Left ventricle myocardium superior (tissue), 1 donor: Measurements from ENCODE around the gene HDAC11. TPM values are rescaled to one million over a fixed set of nuclear protein-coding genes. Genes with fewer than 3 reads are reported as not detected.

Experiments used
- ATAC-seq: fragments of 200-7000 bp; cut with Tn5 transposase; one replicate; pipeline ENCODE4 v1.9.1; 2020; ENCODE audit warnings: mild to moderate bottlenecking, moderate library complexity
- DNase-seq: peaks from one replicate; pipeline ENCODE4 v3.0.0-alpha.2; 2020
- intact Hi-C: fragments of 100-400 bp; cut with micrococcal nuclease; formaldehyde crosslinking; loops from one replicate; pipeline ENCODE4 v1.11.0; 2022
- total RNA-seq: library from RNA; stranded (reverse); fragmentation: NEBNext Ultra II Directional; extraction: Animal tissue kit (Norgen Biotek cat#: 25700); gene quantifications from one replicate; pipeline ENCODE4 v1.2.1, GENCODE V29; 2021
- donor health status: DM: no; HTN: yes; CAD: no; lungs with severe emphysema.

Gene HDAC11
- total RNA-seq, 1 donor from 2014 or later, result 39.8 TPM

- DNase-seq (peak; percentile 52), ATAC-seq (peak; percentile 27)
- intact Hi-C loops, result no loop called here
Measured at GRCh38 chr3:13532631-13533030, 52.5 kb downstream of the HDAC11 start.

- DNase-seq, result peak; percentile 17
- intact Hi-C loops, result no loop called here
- no peak for ATAC-seq
Measured at GRCh38 chr3:13533885-13534301, 53.8 kb downstream of the HDAC11 start.

- intact Hi-C loops, result no loop called here
- ATAC-seq, result no peak
- DNase-seq, result no peak
Measured at GRCh38 chr3:13535526-13535875, 55.4 kb downstream of the HDAC11 start.

GRCh38 chr3:13535905-13536304, 55.8 kb downstream of the HDAC11 start:
- no peak for DNase-seq
- intact Hi-C loops, result no loop called here
- ATAC-seq, result no peak

DNA sequence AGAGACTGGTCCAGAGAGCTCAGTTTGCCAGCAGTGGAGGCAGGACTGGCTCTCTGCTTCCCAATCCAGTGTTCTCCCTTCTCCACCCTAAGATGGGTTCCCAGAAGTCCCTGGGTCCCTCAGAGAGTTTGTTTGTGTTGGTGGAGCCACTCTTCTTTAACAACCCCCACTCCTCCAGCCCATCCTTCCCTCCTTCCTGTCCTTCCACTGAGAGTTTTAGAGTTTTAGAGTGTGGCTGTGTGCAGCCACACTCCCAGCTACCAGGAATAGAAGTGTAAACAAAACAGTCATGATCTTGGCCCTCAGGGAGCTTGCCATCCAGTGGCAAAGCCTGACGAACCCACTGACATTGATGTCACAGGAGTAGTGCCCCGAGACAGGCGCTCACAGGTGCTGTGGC, 56.3 kb downstream of the HDAC11 start:
- no peak for DNase-seq
- no peak for ATAC-seq
- intact Hi-C loops, result no loop called here

DNA sequence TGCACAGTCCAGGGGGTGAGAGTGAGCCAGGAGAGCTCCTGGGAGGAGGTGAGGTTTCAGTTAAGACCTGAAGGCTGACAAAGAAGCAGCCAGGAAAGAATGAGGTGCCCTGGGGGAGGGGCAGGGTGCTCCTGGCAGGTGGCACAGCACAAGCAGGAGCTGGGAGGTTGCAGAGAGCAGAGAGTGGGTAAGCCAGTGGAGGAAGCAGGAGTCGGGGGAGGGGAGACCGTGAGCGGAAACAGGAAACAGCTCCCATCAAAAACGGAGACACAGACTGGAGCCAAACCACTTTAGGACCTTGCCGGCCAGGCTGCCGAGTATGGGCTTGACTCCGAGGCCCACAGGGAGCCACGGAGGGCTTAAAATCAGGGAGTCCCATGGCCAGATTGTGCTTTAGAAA, 56.7 kb downstream of the HDAC11 start:
- DNase-seq (peak; percentile 32), ATAC-seq (no peak)
- intact Hi-C loops, result no loop called here

- intact Hi-C loops, result no loop called here
Measured at GRCh38 chr3:13537244-13537908, 57.3 kb downstream of the HDAC11 start.

GRCh38 chr3:13537909-13538296, 57.8 kb downstream of the HDAC11 start:
- peak; percentile 7 for ATAC-seq
- intact Hi-C loops, result no loop called here
- no peak for DNase-seq

More at GRCh38 chr3:13537244-13537908, 57.3 kb downstream of the HDAC11 start:
- DNase-seq, result no peak
- ATAC-seq, result no peak

DNA sequence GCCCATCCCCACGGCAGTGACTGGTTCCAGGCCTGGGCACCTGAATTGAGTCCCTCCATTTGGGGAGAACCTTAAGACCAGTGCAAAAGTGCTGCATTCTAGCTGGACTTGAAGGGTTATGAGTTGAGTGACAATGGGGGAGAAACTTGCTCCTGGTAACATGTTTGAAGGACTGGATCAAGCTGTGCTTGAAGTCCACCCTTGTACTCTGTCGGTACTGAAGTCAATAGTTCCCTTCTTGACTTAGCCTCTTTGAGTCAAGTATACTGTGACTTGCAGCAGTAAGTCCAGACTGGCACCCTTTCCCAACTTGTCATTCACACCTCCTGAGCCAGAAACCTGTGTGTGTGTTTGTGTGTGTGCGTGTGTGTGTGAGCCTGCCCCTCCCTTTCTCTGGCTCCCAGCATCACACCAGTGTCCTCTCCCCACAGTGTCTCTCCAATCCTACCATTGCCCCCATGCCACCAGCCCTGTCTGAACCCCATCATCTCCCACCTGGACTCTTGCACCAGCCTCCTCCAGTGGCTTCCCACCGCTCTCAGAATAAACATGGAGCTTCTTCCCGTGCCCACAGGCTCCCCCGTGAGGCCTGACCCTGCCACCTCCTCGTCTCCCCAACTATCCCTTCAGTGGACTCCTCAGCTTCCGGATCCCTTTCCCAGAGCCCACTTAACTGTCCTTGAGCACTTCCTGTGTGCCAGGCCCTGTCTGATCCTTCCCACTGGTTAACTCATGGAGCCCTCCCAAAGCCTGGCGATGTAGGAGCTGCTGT, 58.6 kb downstream of the HDAC11 start:
- ATAC-seq (no peak), DNase-seq (no peak)
- intact Hi-C loops, result no loop called here

DNA sequence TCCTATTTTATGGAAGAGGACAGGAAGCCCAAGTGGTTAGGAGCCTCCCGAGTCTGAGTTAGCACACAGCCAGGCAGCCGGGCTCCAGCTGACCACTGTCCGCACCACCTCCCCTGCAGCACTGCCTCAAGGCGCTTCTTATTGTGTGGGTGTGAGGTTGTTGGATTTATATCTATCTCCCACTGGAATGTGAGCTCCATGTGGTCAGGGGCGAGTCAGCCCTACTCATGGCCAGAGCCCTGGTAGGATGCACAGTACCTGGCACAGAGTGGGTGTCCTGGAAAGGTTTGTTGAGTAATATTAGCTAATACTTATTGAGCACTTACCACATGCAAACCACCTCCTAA, 59.2 kb downstream of the HDAC11 start:
- DNase-seq (no peak), ATAC-seq (no peak)
- intact Hi-C loops, result no loop called here

GRCh38 chr3:13539671-13540070, 59.6 kb downstream of the HDAC11 start:
- no peak for DNase-seq
- peak; percentile 8 for ATAC-seq
- intact Hi-C loops, result no loop called here

DNA sequence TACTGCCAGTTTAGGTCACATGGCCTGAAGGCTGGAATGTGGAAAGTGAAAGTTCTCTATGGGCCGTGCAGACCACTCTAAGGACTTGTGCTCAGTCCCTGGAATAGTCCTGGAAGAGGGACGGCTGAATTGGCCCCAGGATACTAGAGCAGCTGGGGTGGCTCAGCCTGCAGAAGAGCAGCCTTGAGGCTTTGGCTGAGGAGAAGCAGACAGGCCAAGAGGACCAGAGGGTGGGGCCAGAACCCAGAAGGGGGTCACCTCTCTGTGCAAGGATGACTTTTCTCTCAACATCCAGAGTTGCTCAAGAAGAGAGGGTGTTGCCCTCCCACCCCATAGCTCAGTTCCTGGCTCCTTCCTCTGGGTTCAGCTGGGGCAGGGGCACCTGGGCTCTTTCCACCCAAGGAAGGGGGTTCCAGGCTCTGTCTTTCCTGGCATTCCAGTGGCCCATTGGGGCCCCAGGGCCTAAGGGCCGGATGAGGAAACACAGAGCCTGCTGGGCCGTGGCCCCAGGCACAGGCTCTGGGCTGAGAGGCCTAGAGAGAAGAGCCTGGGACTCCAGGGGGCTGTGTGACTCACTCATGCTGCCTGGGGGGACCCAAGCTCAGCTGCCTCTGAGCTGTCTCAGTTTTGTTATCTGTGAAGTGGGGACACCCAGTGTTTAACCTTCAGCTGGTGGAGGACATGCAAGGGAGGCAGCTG, 60.3 kb downstream of the HDAC11 start:
- ATAC-seq (peak; percentile 81), DNase-seq (peak; percentile 72)
- intact Hi-C loops, result no loop called here

DNA sequence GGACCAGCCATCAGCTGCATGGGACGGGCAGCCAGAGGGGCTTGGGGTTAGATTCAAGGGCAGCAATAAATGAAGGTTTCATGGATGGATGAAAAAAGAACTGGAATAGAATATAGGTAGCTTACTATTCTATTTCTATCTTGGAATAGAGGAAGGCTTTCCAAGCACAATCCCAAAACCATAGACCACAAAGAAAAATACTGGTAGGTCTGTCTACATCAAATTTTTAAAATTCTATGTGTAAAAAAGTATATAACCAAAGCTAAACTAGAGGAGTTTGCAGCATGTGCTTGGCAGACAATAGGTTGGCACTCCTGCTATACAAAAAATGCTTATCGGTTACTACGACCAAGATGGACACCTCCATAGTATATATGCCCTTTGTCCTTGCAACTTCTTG, 61.6 kb downstream of the HDAC11 start:
- DNase-seq, result no peak

GRCh38 chr3:13542142-13542541, 62.0 kb downstream of the HDAC11 start:
- intact Hi-C loops, result no loop called here
- DNase-seq (no peak), ATAC-seq (no peak)

More for the DNA sequence above, 61.6 kb downstream of the HDAC11 start:
- no peak for ATAC-seq
- intact Hi-C loops, result no loop called here

DNA sequence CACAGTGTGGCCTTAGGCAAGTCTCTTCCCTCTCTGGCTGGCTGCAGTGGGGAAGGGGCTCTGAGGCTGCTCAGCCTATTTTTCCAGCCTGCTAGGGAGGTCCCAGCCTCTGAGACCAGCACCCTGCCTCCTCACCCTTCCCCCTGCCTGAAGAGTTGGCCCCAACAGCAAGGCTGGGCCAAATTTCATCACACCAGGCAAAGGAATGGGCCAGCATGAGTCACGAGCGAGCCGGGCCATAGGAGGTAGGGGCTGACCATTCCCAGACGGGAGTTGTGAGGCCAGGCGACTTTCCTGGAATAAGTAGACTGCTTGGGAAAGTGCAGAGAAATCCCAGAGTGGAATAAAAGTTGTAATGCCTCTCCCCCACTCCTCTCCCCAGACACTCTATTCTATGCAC, 63.1 kb downstream of the HDAC11 start:
- peak; percentile 69 for ATAC-seq
- peak; percentile 80 for DNase-seq
- intact Hi-C loops, result no loop called here

DNA sequence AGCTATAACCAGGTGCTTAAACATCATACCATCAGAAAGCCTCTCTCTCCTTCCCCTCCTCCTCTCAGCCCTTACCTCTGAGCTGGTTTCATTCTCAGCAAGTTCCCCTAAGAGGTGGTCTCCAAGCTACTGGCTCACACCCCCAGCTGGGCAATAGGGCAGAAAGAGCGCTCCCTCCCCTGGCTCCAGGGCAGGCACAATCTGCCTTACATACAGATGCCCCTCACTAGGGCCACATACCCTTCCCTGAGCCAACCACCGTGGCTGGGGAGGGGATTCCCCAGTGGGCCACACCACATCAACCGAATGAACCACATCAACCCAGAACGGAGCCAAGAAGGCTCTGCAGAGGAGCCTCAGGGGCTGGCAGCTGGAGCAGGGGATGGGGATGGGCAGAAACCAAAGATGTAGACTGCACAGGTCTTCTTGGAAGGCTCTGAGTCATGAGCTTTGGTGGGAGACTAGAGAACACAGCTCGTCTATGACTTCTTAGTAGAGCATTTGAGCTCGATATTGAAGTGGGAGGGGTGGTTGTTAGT, 64.3 kb downstream of the HDAC11 start:
- ATAC-seq (no peak), DNase-seq (no peak)
- intact Hi-C loops, result no loop called here

GRCh38 chr3:13544951-13545651, 65.0 kb downstream of the HDAC11 start:
- intact Hi-C loops, result no loop called here
- ATAC-seq, result no peak
- no peak for DNase-seq

DNA sequence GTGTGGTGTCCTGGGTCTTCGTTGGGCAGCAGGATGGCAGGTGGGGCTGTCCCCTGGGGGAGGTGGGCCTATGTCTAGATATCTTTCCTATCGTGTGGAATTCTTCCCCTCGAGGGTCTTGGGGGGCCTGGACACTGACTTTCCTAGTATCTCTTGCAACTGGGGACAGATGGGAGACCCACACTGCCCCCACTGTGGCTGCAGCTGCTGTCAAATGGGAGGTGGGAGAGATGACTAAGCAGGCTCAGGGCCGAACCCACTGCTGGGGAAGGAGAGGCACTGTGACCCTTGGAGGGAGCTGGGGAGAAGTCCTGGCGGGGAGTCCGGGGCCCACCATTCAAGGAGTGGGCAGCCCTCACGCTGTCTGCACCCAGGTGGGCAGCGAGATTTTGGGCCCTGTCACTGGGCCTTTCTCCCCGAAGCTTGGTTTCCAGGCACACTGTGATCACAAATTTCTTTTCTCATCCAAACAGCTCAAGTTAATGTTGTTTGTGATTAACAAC, 65.9 kb downstream of the HDAC11 start:
- DNase-seq (no peak), ATAC-seq (no peak)
- intact Hi-C loops, result no loop called here

GRCh38 chr3:13546667-13547171, 66.6 kb downstream of the HDAC11 start:
- ATAC-seq (peak; percentile 52), DNase-seq (peak; percentile 84)
- intact Hi-C loops, result no loop called here
